HCT116 (cell line): ENCODE measurements around the gene FMN1. TPM values are rescaled to one million over a fixed set of nuclear protein-coding genes. Genes with fewer than 3 reads are reported as not detected.

Experiments
- ATAC-seq: fragments of 200-7000 bp; cut with Tn5 transposase; 2 replicates; pipeline ENCODE4 v1.9.1; 2020; ENCODE audit warnings: mild to moderate bottlenecking, moderate library complexity
- BruUV-seq: library from RNA; stranded (reverse); fragments of 400-500 nt; replicated peaks from 2 replicates; lab custom pipeline; 2021; lab: Mats Ljungman, UMichigan
- CTCF ChIA-PET: fragments of 300-600 bp; sonication (Branson Sonifier 250); formaldehyde crosslinking; loops from one replicate; lab custom pipeline; 2021; ENCODE audit warnings: antibody characterized with exemption; lab: Charles Lee
- POLR2A ChIA-PET: fragments of 300-600, 350-600 bp; sonication (Branson Sonifier 250); formaldehyde crosslinking; loops from one replicate; lab custom pipeline; 2021; ENCODE audit warnings: antibody characterized with exemption; lab: Charles Lee
- RAD21 ChIA-PET, 2 experiments: fragments of 300-600 bp; sonication (Branson Sonifier 250); formaldehyde crosslinking; loops; one replicate each; lab custom pipeline; 2023; ENCODE audit warnings: low total read pairs in 2 of 2; ENCODE audit not compliant: uncharacterized antibody in 2 of 2, unreplicated experiment in 2 of 2, low non-redundant PET in 1 of 2; lab: Charles Lee
- DNase-seq: peaks from one replicate; pipeline ENCODE4 v3.0.0-alpha.2; 2010; ENCODE audit warnings: low read depth, low spot score
- H2AFZ ChIP-seq: fragments of 200-600 bp; shearing (Covaris generic), sonication (generic); 2 replicates; pipeline ENCODE4 v1.6.1; 2017; ENCODE audit warnings: low read depth, mixed run types, mixed read lengths, antibody characterized with exemption, low read length; ENCODE audit not compliant: poor library complexity, severe bottlenecking
- H3K27ac ChIP-seq: 2 replicates; pipeline ENCODE4 v1.5.1; 2012; ENCODE audit warnings: low read depth, low read length
- H3K27me3 ChIP-seq: fragments of 200-600 bp; sonication (generic); 2 replicates; pipeline ENCODE4 v1.6.1; 2016; ENCODE audit warnings: mixed run types, low read length, mixed read lengths; ENCODE audit not compliant: insufficient read depth
- H3K36me3 ChIP-seq, 2 experiments: fragments of 200-500 bp in 1 of 2; fragments of 200-600 bp in 1 of 2; sonication (Bioruptor generic) in 1 of 2; sonication (generic) in 1 of 2; 2 replicates each; pipeline versions ENCODE4 v1.5.1 to v1.6.1; 2014 to 2016; ENCODE audit warnings: low read length in 2 of 2, inconsistent platforms in 1 of 2, mixed read lengths in 1 of 2, mixed run types in 1 of 2; ENCODE audit not compliant: insufficient read depth in 2 of 2, control insufficient read depth in 1 of 2
- H3K4me1 ChIP-seq, 2 experiments: fragments of 200-600 bp in 1 of 2; sonication (generic) in 1 of 2; 2 replicates each; pipeline versions ENCODE4 v1.5.1 to v1.6.1; 2012 to 2017; ENCODE audit warnings: low read length in 2 of 2, inconsistent platforms in 1 of 2, mild to moderate bottlenecking in 1 of 2, mixed read lengths in 1 of 2, mixed run types in 1 of 2, moderate library complexity in 1 of 2; ENCODE audit not compliant: insufficient read depth in 2 of 2, control insufficient read depth in 1 of 2
- H3K4me2 ChIP-seq: fragments of 200-600 bp; sonication (generic); 2 replicates; pipeline ENCODE4 v1.6.1; 2017; ENCODE audit warnings: mixed run types, low read length, mixed read lengths
- H3K4me3 ChIP-seq, 2 experiments: fragments of 200-600 bp in 1 of 2; sonication (generic) in 1 of 2; replicated peaks in 1 of 2; 2 replicates each; pipeline ENCODE4 v1.5.1; 2011 to 2016; ENCODE audit warnings: low read length in 2 of 2, control low read depth in 1 of 2, low read depth in 1 of 2, mild to moderate bottlenecking in 1 of 2, mixed read lengths in 1 of 2, mixed run types in 1 of 2
- H3K79me2 ChIP-seq: fragments of 200-600 bp; sonication (generic); 2 replicates; pipeline ENCODE4 v1.6.1; 2017; ENCODE audit warnings: mild to moderate bottlenecking, mixed run types, low read length, moderate library complexity, mixed read lengths; ENCODE audit not compliant: insufficient read depth
- H3K9ac ChIP-seq: fragments of 200-600 bp; sonication (generic); 2 replicates; pipeline ENCODE4 v1.6.1; 2016; ENCODE audit warnings: low read length, mixed read lengths
- H3K9me2 ChIP-seq: fragments of 200-600 bp; sonication (generic), shearing (Covaris generic); 2 replicates; pipeline ENCODE4 v1.6.1; 2017; ENCODE audit warnings: mixed run types, mild to moderate bottlenecking, moderate library complexity; ENCODE audit not compliant: insufficient read depth
- H3K9me3 ChIP-seq, 2 experiments: fragments of 200-500 bp in 1 of 2; fragments of 200-600 bp in 1 of 2; sonication (Bioruptor generic) in 1 of 2; sonication (generic) in 1 of 2; 2 replicates each; pipeline ENCODE4 v1.6.1; 2014 to 2017; ENCODE audit warnings: low read length in 2 of 2, mixed read lengths in 2 of 2, inconsistent platforms in 1 of 2, low read depth in 1 of 2, mild to moderate bottlenecking in 1 of 2, mixed run types in 1 of 2, moderate library complexity in 1 of 2; ENCODE audit not compliant: control insufficient read depth in 1 of 2, insufficient read depth in 1 of 2
- H4K20me1 ChIP-seq: fragments of 200-600 bp; sonication (generic), shearing (Covaris generic); 2 replicates; pipeline ENCODE4 v1.6.1; 2017; ENCODE audit warnings: mixed run types, mild to moderate bottlenecking, moderate library complexity; ENCODE audit not compliant: insufficient read depth
- CEBPB ChIP-seq: IDR thresholded peaks from 2 replicates; pipeline ENCODE4 v1.6.1; 2012; ENCODE audit warnings: low read depth
- CTCF ChIP-seq, 3 experiments: fragments of 200-600 bp in 1 of 3; sonication (generic) in 1 of 3; IDR thresholded peaks in 2 of 3; conservative IDR thresholded peaks in 1 of 3; 2 replicates each; pipeline ENCODE4 v1.5.1; 2012 to 2017; ENCODE audit warnings: low read depth in 2 of 3, low read length in 2 of 3, antibody characterized with exemption in 1 of 3, borderline replicate concordance in 1 of 3, control low read depth in 1 of 3, mild to moderate bottlenecking in 1 of 3, mixed read lengths in 1 of 3, mixed run types in 1 of 3, moderate library complexity in 1 of 3; ENCODE audit not compliant: insufficient read depth in 1 of 3
- EZH2 ChIP-seq: fragments of 200-600 bp; sonication (generic); IDR thresholded peaks from 2 replicates; pipeline ENCODE4 v1.6.1; 2017; ENCODE audit warnings: antibody characterized with exemption, mixed run types
- EZH2phosphoT487 ChIP-seq: fragments of 200-600 bp; IDR thresholded peaks from 2 replicates; pipeline ENCODE4 v1.6.1; 2018; ENCODE audit warnings: antibody characterized with exemption, borderline replicate concordance
- MAX ChIP-seq: IDR thresholded peaks from 2 replicates; pipeline ENCODE4 v1.6.1; 2012
- POLR2AphosphoS5 ChIP-seq: IDR thresholded peaks from 2 replicates; pipeline ENCODE4 v1.6.1; 2011; ENCODE audit warnings: mild to moderate bottlenecking, low read depth, low read length, moderate library complexity
- REST ChIP-seq: IDR thresholded peaks from 2 replicates; pipeline ENCODE4 v1.6.1; 2012; ENCODE audit warnings: low read depth
- SIN3A ChIP-seq: IDR thresholded peaks from 2 replicates; pipeline ENCODE4 v1.6.1; 2012; ENCODE audit warnings: low read depth
- TCF7L2 ChIP-seq: IDR thresholded peaks from 2 replicates; pipeline ENCODE4 v1.7.0; 2011; ENCODE audit warnings: borderline replicate concordance, inconsistent platforms; ENCODE audit not compliant: insufficient read depth, insufficient read length; ENCODE audit errors: extremely low read depth
- YY1 ChIP-seq: IDR thresholded peaks from 2 replicates; pipeline ENCODE4 v1.6.1; 2011; ENCODE audit warnings: low read length, low read depth, moderate library complexity, mild to moderate bottlenecking; ENCODE audit not compliant: insufficient replicate concordance; ENCODE audit errors: extremely low read depth
- ZFX ChIP-seq: fragments of 450-650 bp; IDR thresholded peaks from 2 replicates; pipeline ENCODE4 v1.6.1; 2017
- intact Hi-C: fragments of 100-400 bp; cut with micrococcal nuclease; formaldehyde crosslinking; loops from 2 replicates; pipeline ENCODE4 v1.10.0; 2022
- total RNA-seq: library from RNA; stranded (reverse); gene quantifications from one replicate; pipeline ENCODE4 v1.2.1, GENCODE V29; 2021; ENCODE audit not compliant: unreplicated experiment
- TF ChIP-seq, protein P1 (sequence below): IDR thresholded peaks from 2 replicates; pipeline ENCODE4 v1.6.1; 2012

The FMN1 gene
- total RNA-seq, 1 experiment from 2014 or later, result 0.39 TPM

DNA sequence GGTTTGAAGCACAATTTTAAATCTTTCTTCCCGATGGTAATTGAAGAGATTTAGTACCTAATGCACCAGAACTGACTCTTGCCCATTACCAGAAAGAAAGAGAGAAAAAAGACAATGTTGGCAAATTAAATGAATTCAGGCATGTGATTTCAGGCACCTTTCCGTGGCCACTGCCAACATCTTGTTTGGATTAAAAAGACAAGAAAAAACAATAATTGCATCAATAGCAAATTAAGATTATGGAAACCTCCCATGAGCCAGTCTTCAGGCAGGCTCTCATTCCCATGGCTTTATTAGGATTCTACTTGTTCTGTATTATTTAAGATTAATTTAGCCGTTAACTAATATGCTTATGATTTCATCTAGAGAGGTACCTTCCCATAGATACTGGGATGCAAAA is 283.7 kb downstream of the FMN1 start:
- Histone ChIP-seq H3K4me2 (no peak overlapping the region), H3K36me3 (no peaks in the 10 kb centered on the region), H3K9me2 (no peaks in the 10 kb centered on the region), H3K9ac (no peak overlapping the region), H3K9me3 (no peaks in the 10 kb centered on the region), H2AFZ (no peak overlapping the region), H3K79me2 (no peaks in the 10 kb centered on the region), H3K4me3 (no peak overlapping the region), H3K4me1 (no peaks in the 10 kb centered on the region), H3K27me3 (no peaks in the 10 kb centered on the region), H3K27ac (no peak overlapping the region), H4K20me1 (no peaks in the 10 kb centered on the region)
- RAD21 ChIA-PET, result no interaction called here
- no peak for TF ChIP-seq CTCF (IDR thresholded peaks at IDR 0.05 in 2 of 3, conservative IDR thresholded peaks at IDR 0.05 in 1 of 3; ENCODE audit: borderline replicate concordance in 1 of 3, insufficient read depth in 1 of 3, low read depth in 2 of 3, low read length in 2 of 3)
- no peak for TF ChIP-seq YY1
- no peak for TF ChIP-seq TCF7L2
- TF ChIP-seq POLR2AphosphoS5, result no peak
- no peak for TF ChIP-seq EZH2phosphoT487
- no peak for TF ChIP-seq EZH2
- TF ChIP-seq REST, result no peak
- TF ChIP-seq ZFX, result no peak
- no peak for TF ChIP-seq MAX
- TF ChIP-seq, protein P1, sequence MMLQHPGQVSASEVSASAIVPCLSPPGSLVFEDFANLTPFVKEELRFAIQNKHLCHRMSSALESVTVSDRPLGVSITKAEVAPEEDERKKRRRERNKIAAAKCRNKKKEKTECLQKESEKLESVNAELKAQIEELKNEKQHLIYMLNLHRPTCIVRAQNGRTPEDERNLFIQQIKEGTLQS, result no peak
- no peak for TF ChIP-seq SIN3A
- TF ChIP-seq CEBPB, result no peak
- POLR2A ChIA-PET, result no interaction called here
- CTCF ChIA-PET, result no interaction called here
- no peak for ATAC-seq
- no TSS peak for BruUV-seq
- DNase-seq, result no peak
- intact Hi-C loops, result no loop called here
